ENCODE data around the gene GIMAP1.

DNA sequence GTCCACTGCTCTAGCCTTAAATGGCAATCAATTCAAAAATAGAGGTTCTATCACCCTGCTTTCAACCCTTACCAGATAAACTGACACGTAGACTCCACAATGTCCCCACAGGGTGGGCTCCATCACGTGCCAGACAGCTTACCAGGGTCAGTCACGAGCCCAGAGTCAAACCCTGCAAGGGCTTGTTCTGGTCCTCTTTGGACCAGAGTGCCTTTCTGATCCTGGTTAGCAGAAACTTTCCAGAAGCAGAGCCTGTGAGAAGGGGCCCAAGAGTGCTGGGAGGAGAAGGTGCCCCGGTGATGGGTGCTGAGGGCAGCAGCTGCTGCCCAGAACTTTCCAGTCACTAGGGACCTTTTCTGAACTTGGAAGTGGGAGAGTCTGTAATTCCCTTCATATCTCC lies 20.5 kb downstream of the GIMAP1 start:
- TF ChIP-seq, protein P1, sequence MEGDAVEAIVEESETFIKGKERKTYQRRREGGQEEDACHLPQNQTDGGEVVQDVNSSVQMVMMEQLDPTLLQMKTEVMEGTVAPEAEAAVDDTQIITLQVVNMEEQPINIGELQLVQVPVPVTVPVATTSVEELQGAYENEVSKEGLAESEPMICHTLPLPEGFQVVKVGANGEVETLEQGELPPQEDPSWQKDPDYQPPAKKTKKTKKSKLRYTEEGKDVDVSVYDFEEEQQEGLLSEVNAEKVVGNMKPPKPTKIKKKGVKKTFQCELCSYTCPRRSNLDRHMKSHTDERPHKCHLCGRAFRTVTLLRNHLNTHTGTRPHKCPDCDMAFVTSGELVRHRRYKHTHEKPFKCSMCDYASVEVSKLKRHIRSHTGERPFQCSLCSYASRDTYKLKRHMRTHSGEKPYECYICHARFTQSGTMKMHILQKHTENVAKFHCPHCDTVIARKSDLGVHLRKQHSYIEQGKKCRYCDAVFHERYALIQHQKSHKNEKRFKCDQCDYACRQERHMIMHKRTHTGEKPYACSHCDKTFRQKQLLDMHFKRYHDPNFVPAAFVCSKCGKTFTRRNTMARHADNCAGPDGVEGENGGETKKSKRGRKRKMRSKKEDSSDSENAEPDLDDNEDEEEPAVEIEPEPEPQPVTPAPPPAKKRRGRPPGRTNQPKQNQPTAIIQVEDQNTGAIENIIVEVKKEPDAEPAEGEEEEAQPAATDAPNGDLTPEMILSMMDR (IDR thresholded peaks at IDR 0.05): no peak
- TF ChIP-seq POLR2AphosphoS5 (IDR thresholded peaks at IDR 0.05) (no peak), POLR2A (IDR thresholded peaks at IDR 0.05) (no peak), EP300 (IDR thresholded peaks at IDR 0.05) (no peak)

Data from upper lobe of left lung (tissue), 4 donors.